GM19239 (cell line): Measurements from ENCODE around the gene LRRC15.

Source experiments
- DNase-seq: peaks from one replicate; pipeline ENCODE4 v3.0.0; 2011; ENCODE audit warnings: low spot score; ENCODE audit not compliant: insufficient read length
- FAIRE-seq: peaks from 2 replicates; lab custom pipeline; 2011; peaks lifted over from hg19 to GRCh38; lab: Jason Lieb, UNC

LRRC15 gene

GRCh38 chr3:194339356-194339755 lies 30.2 kb downstream of the LRRC15 start:
- no peak for FAIRE-seq
- DNase-seq, result no peak

- no peak for FAIRE-seq
- no peak for DNase-seq
Measured at GRCh38 chr3:194337965-194338753, 31.4 kb downstream of the LRRC15 start.

GRCh38 chr3:194336601-194337355 lies 32.8 kb downstream of the LRRC15 start:
- DNase-seq, result no peak
- FAIRE-seq, result no peak

- FAIRE-seq, result no peak
- DNase-seq, result no peak
Measured at GRCh38 chr3:194333981-194334320, 35.6 kb downstream of the LRRC15 start.

GRCh38 chr3:194333212-194333980 lies 36.1 kb downstream of the LRRC15 start:
- peak; percentile 56 for FAIRE-seq
- peak; percentile 82 for DNase-seq

- FAIRE-seq (no peak), DNase-seq (no peak)
Measured at GRCh38 chr3:194332858-194333211, 36.7 kb downstream of the LRRC15 start.

- DNase-seq (no peak), FAIRE-seq (no peak)
Measured at GRCh38 chr3:194330579-194330978, 39.0 kb downstream of the LRRC15 start.

DNA sequence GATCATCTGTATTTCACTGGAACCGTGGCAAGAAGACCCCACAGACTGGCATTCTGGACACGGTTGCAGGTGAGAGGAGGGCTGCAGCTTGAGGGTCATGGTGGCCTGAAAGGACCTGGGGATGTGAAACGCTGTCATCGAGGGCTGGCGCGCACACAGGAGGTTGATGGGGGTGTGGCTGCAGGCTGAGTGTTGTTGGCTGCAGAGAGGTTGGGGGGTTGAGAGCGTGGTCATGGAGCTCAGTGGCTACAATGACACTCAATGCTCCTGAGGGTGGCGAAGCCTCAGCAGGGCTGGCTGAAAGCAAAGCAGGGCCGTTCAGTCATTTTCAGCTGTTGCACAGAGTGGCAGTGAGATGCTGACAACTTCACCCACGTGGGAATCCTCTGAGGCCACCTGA lies 39.4 kb downstream of the LRRC15 start:
- no peak for FAIRE-seq
- no peak for DNase-seq

- DNase-seq (no peak), FAIRE-seq (no peak)
Measured at GRCh38 chr3:194329583-194329965, 40.0 kb downstream of the LRRC15 start.

DNA sequence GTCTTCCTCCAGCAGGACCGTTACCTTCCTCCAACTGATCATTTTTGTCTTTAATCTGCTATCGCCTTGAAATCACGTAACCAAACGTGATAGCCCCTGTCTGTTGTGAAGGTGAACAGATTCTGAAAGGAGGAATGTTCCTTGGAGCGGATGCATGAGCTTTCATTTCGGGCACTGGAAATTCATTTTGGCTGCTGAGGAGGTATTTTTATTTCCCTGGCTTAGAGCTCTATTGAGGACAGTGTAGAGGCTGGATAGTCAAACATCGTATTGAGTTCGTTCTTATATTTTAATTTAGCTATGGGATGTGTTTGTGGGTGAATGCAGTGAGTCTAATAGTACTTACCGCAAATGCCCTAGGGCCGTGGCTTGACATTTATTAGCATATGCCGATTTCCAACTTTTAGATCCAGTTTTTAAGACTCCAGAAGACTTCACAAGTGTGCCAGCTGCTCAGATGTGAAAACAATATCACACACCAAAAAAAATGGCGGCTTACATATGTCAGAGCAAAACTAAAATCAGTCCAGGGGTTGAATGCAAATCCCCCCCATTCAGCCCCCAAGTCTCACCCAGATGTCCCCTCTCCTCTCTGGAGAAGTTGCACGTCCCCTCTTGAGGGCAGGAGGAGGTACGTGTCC lies 40.5 kb downstream of the LRRC15 start:
- DNase-seq, result no peak
- no peak for FAIRE-seq

DNA sequence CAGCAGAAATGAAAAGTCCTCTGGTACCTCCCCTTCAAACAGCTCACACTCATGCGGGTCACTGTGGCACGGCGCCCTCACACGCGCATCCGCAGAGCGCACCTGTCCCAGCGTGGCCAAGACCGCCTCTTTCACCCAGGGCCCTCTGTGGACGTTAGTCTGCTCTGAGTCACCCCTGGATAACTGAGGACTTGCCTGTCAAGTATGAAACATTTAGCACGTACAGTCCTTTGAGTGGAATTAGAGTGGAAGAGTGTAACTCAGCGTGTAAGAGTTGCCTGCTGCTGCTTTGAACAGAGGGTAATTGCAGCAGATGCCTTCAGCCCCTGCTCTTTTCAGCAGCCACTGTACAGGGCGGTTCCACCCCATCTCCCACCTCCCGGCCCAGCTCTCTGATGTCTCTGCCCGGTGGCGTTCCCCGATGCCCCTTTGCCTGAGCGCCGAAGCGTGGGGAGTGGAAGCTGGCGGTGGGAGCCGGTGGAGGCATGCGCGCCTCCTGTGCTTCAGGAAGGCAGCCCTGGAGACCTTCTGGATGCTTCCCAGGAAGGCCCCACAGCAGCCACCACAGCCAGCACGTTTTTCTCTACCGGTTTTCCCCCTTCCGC lies 41.4 kb downstream of the LRRC15 start:
- FAIRE-seq, result no peak
- no peak for DNase-seq

DNA sequence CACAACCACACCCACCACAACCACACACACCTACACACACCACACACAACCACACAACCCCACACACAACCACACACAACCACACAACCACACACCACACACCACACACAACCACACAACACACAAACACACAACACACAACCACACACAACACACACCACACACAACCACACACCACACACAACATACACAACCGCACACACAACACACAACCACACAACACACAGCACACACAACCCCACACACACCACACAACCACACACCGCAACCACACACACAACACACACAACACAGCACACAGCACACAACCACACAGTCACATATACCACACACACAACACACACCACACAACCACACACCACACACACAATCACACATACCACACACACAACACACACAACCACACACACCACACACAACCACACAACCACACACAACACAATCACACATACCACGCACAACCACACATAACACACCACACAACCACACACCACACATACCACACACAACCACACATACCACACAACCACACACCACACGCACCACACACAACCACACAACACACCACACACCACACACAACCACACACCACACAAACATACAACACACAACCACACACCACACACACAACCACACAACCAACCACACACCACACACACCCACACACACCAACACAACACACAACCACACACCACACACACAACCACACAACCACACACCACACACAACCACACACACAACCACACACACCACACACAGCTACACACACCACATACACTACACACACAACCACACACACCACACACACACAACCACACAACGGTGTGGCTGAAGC lies 42.1 kb downstream of the LRRC15 start:
- no peak for FAIRE-seq
- DNase-seq, result no peak

GRCh38 chr3:194326968-194327217 lies 42.6 kb downstream of the LRRC15 start:
- FAIRE-seq (no peak), DNase-seq (no peak)

DNA sequence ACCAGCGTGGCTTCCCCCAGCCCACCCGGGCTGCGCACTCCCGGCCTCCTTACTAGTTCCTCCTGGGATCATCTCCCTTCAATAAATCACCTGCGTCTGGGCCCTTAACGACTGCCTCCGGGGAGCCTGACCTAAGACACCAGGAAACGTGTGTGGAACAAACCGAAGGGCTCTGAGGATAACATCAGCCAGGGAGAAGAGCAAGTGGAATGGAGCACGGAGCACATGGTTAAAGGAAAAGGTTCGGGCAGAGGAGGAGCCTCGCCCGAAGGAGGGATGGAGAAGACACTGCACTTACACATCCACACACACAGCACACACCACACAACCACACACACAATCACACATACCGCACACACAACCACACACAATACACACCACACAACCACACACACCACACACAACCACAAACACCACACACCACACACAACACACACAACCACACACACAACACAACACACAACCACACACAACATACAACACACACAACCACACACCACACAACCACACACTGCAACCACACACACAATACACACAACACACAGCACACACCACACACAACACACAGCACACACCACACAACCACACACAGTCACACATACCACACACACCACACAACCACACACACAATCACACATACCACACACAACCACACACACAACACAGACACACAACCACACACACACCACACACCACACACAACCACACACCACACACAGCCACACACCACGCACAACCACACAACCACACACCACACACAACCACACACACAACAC lies 43.2 kb downstream of the LRRC15 start:
- FAIRE-seq (no peak), DNase-seq (no peak)

DNA sequence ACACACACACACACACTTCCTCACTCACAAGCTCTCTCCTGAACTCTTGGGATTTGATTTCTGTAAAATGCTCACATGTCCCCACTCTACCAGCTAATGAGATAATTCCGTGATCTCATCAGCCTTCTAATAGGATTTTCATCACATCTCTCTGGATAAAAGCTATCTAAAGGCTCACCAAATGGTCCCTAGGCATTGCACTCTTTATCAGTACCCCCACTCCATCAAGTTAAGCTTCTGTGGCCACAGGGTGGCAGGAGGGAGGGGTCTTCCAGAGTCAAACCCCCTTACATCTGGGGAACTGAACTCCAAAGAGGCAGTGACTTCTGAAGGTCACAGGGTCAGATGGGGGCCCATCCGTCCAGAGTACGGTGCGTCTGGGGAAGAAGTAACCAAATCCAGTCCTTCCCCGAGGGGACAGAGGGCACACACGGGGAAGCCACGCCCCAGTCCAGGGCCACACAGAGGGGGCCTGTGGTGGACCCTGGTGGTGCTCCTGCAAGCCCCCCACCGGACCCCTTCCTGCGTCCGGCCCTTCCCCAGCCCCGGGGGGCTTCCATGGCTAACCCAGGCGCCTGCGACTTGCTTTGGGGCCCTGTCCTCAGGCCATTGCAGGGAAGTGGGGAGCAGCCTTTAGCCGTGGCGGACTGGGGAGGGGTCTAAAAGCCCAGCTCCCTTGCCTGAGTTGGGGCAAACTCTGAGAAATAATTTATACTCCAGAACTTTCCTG lies 44.0 kb downstream of the LRRC15 start:
- no peak for DNase-seq
- no peak for FAIRE-seq

GRCh38 chr3:194324823-194325327 lies 44.7 kb downstream of the LRRC15 start:
- DNase-seq, result no peak
- FAIRE-seq, result no peak

DNA sequence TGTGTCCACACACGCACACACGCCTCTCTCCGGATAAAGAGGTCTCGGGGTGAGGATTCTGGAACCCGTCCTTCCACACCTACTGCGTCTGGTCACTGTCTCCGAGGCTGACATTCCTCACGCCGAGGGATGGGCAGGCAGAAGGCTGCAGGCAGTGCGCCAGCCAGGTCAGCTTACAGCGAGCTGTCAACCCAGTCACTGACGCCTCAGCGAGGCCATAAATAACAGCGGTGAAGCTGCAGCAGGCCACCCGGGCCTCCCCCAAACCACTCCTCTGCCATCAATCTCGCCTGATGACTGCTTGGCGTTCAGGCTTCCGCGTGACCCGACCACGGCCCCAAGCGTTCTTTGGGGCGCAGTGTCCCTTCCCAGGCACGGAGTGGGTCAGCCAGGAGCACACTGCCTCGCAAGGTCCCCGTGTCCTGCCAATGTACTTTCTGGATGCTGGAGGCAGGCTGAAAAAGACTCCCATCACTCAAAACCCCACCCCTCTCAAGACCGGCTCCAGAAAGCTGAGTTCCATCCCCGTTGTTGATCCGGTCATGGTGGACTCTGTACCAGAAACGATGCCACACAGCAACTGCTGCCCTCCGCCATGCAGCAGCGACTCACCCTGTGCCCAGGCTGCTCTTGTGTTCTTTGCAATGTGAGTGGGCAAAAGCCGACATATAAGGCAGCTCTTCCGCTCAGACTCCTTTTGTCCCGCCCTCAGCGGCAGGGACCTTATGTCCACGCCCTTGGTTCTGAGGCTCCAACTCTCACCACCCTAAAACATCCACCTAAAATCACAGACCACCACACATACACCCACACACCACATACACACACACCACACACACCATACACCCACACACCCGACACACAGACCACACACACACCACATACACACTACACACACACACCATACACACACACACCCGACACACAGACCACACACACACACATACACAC lies 45.5 kb downstream of the LRRC15 start:
- DNase-seq, result no peak
- FAIRE-seq, result no peak
